HG03342 (cell line): ENCODE results near the gene CLUH.

Source experiments
- ATAC-seq: cut with Tn5 transposase; IDR thresholded peaks from one replicate; pipeline ENCODE4 v1.9.1; 2021; ENCODE audit warnings: mild to moderate bottlenecking, moderate library complexity; ENCODE audit not compliant: unreplicated experiment

The CLUH gene

DNA sequence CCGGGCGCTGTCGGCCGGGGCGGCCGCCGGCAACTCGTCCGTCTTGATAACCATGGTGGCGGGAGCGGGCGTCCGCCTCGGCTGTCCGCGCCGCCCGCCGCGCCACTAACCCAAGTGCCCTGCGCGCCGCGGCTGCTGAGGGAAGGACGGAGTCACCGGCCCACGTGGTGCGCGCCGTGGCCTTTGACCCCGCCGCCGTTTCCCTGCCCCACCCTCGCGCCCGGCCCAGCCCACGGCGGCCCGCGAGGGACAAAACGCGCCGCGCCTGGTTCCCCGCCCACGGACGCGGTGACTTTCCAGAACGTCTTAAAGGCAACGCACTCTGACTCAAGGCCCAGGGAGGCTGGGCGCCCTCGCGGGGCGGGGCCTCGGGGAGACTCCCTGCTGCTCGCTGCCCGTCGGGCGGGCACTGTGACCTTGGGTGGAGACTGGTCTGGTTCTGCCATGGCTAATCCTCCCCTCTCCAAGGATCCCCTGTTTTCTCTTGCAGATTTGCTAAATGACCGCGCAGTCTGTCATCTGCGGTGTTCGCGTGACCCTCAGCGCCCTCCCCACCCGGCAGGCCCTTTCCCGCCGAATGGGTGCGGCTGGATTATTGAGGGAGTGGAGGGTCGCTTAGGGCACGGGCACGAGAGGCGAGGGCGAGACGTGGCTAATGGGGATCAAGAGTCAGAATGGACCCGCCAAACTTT, at the start of gene CLUH:
Gene CLUH (minus strand): TSS at position 157 of the 692 bp plus-strand sequence. CDS start 103 bp downstream, at position 54.
- peak; percentile 65 for ATAC-seq

- no peak for ATAC-seq
These were observed 47.3 kb upstream of the CLUH start for GRCh38 chr17:2758870-2759269.

- ATAC-seq = no peak
These were observed 44.5 kb upstream of the CLUH start for GRCh38 chr17:2755891-2756724.

GRCh38 chr17:2751491-2751890, 39.9 kb upstream of the CLUH start:
- ATAC-seq = no peak

- no peak for ATAC-seq
These were observed 39.2 kb upstream of the CLUH start for GRCh38 chr17:2750721-2751120.

GRCh38 chr17:2749784-2750181, 38.2 kb upstream of the CLUH start:
- no peak for ATAC-seq

DNA sequence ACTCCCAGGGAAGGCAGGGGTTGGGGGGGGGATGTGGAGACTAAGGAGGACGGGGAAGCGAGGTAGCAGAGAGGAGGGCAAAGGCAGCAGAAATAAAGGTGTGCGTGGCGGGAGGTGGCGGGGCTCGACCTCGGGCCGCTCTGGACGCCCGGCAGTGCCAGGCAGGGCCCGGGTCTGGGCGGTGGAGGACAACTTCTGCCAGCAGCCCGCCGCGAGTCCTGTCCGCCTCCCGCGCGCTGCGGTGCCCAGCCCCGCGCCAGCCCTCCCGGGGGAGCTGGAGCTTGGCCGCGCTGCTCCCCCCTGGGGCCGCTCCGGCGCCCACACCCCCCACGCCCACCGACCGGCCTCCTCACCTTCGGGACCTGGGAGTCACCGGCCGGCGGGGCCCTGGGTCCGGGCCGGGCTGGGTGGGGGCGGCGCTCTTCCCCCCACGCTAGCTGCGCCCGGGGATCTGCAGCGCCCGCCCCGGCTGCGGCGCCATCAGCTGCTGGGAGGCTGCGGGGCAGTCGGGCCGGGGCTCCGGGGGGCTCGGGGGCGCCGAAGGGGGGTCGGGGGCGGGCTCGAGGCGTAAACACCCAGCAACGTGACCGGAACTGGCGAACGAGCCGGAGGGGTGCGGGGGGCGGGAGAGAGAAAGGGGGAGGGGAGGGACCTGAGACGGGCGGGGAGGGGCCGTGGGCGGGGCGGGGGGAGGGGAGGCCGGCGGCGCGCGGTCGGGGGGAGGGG, 37.7 kb upstream of the CLUH start, which contains the start of gene CCDC92B:
Gene CCDC92B (minus strand): TSS at position 595 of the 726 bp plus-strand sequence. CDS start 14,507 bp downstream, outside the sequence.
- no peak for ATAC-seq

- no peak for ATAC-seq
These were observed 33.9 kb upstream of the CLUH start for GRCh38 chr17:2745317-2746037.

DNA sequence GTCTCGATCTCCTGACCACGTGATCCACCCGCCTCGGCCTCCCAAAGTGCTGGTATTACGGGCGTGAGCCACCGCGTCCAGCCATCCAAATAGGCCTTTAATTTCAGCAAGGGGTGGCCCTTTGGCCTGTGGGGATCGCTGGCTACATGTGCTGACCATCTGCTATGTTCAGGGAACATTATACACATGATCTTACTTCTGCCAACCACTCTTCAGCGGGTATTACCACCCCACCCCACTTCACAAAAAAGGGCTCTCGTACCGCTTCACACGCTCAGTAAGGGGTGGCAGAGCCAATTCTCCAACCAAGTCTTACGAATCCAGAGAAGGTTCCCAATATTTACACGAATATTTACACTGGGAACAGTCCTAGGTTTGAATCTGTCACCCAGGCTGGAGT, 26.1 kb upstream of the CLUH start:
- no peak for ATAC-seq

- ATAC-seq = no peak
These were observed 25.4 kb upstream of the CLUH start for GRCh38 chr17:2736956-2737355.

DNA sequence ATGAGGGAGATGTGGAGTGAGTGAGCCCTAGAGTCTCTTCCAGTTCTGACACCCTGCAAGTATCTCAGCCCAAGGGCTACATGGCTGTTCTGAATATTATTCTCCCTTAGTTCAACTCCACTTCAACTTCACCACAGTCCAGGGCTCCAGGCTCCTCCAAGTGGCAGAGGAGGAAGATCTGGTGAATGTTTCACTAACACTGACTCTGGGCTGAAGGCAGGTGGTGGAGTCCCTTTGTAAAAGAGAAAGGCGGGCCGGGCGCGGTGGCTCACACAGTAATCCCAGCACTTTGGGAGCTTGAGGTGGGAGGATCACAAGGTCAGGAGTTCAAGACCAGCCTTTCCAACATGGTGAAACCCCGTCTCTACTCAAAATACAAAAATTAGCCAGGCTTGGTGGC, 24.3 kb upstream of the CLUH start:
- ATAC-seq = no peak

DNA sequence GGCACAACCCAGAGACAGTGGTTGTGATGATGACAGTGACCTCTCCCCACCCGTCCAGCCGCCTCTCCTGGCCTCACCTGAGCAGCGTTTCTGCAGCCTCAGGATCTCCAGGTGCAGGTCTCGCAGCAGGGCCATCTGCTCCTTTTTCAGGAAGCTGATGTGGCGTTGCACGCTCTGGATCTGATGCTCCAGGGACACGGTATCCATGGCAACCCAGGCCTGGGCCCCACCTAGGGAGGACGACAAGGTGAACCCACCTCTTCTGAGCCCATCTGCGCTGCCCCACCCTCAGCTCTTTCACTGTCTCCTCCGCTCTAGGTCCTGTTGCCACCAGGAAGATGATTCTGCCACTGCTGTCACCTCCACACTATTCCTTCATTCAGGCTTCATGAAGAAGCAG, 23.4 kb upstream of the CLUH start:
- ATAC-seq = no peak

GRCh38 chr17:2731807-2732206, 20.2 kb upstream of the CLUH start:
- no peak for ATAC-seq

- ATAC-seq = no peak
These were observed 19.3 kb upstream of the CLUH start for GRCh38 chr17:2730764-2731353.

DNA sequence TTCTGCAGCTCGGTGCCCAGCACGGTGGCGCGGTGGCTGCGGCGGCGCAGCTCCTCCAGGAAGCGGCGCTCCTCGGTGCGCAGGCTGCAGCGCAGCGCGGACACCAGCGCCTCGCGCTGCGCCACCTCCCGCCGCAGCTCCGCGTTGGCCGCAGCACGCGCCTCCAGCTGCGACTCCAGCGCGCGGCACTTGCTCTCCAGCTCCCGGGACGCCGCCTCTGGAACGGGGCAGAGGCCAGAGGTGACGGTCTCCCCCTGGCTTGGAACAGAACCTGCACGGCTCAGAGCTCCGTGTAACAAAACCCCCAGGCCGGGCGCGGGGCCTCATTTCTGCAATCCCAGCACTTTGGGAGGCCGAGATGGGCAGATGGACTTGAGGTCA, 13.2 kb upstream of the CLUH start:
- no peak for ATAC-seq

DNA sequence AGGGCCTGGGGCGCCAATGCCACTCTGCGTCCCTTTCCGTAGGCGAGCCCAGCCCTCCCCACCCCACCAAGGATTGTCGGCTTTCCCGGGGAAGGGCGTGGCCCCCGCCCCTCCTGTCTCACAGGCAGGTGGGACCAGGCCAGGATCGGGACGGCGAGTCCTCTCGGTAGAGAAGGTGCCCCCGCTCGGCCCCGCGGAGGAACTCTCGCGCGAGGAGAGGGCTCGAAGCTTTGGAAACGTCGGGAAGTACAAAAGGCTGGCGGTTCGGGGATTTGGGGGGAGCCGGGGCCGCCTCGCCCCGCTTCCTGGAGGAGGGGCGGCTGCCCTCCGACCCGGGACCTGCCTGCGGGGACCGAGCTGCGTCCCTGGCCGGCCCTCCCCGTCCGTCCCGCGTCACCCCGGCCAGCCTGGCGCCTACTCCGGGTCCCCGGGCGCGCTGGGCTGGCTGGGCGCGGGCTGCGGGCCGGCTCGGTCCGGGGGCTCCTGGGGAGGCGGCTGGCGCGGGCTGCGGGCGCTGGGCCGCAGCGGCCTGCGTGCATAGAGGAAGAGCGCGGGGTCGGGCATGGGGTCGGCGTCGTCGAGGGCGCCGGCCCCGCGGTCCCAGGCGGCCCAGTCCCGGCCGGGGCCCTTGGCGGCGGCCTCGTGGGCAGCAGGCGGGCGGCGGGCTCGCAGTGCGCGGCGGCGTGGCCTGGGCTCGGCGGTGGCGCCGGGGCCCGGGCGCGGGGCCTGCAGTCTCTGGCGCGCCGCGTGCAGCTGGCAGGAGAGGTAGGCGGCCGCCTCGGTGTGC, 12.6 kb upstream of the CLUH start:
- no peak for ATAC-seq

DNA sequence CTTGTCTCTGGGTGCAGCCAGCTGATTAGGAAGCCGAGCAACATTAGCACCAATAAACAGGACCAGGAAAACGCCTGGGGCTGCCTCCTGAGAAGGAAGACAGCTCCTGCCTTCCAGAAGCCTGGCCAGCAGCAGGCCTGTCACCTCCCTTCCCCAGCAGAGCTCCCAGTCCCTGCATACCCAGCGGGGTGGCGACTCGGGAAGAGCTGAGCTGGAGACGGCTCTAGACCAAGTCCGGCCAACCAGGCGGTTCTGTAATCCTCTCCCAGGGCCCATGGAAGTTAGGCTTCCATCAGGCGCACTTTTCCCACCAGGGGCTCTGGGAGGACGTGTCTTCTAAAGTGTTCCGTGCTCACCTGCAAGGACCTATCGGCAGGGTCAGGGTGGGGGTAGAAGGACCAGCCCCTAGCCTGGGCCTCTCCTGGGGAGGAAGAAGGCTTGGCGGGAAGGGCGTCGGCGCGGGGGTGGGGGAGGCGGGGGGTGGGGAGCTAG, 12.0 kb upstream of the CLUH start:
- ATAC-seq = no peak

GRCh38 chr17:2722611-2723010, 11.0 kb upstream of the CLUH start:
- ATAC-seq = no peak

GRCh38 chr17:2721603-2722002, 10.0 kb upstream of the CLUH start:
- no peak for ATAC-seq

DNA sequence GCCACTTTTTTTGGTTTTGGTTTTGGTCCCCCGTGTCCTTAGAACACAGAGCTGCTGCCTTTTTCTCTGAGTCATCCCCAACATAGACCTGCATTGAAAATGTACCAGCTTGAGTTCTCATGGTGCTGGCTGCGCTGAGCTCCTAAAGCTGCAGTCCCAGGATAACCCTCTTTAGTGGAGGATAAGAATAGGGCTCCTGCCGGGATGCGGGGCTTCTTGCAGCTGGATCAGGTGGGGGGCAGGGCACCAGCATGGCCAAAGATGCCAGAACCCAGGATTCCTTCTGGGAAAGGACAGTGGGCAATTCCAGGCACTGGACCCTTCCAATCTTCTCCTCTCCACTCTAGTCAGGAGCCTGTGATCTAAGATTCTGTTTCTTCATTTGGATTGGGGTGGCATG, 8.3 kb upstream of the CLUH start:
- ATAC-seq = no peak
